Heart right ventricle (tissue), 16 donors: Measurements from ENCODE around the gene RNF44. TPM values are rescaled to one million over a fixed set of nuclear protein-coding genes. Genes with fewer than 3 reads are reported as not detected.

Experiments
- ATAC-seq, 8 donors: fragments of 200-7000 bp; cut with Tn5 transposase; one replicate each; pipeline ENCODE4 v1.9.1; 2020; ENCODE audit warnings: mild to moderate bottlenecking in 8 of 8, moderate library complexity in 8 of 8, moderate number of reproducible peaks in 1 of 8
- DNase-seq, 2 donors: peaks; one replicate each; pipeline ENCODE4 v3.0.0-alpha.2; 2020
- H3K27ac ChIP-seq, 10 donors: fragments of 200-600 bp; sonication (generic) in 2 of 10; one replicate each; pipeline versions ENCODE4 v1.5.0 to v1.8.0; 2020 to 2022; ENCODE audit warnings: mild to moderate bottlenecking in 3 of 10
- H3K27me3 ChIP-seq, 7 donors: fragments of 200-600 bp; one replicate each; pipeline ENCODE4 v1.8.0; 2021 to 2022; ENCODE audit warnings: mild to moderate bottlenecking in 2 of 7
- H3K36me3 ChIP-seq, 9 donors: fragments of 200-600 bp; sonication (generic) in 1 of 9; one replicate each; pipeline versions ENCODE4 v1.5.0 to v1.8.0; 2020 to 2022; ENCODE audit warnings: mild to moderate bottlenecking in 2 of 9
- H3K4me1 ChIP-seq, 9 donors: fragments of 200-600 bp; sonication (generic) in 1 of 9; one replicate each; pipeline versions ENCODE4 v1.5.0 to v1.8.0; 2020 to 2022; ENCODE audit warnings: mild to moderate bottlenecking in 4 of 9
- H3K4me3 ChIP-seq, 10 donors: fragments of 200-600 bp; sonication (generic) in 2 of 10; one replicate each; pipeline versions ENCODE4 v1.5.0 to v1.8.0; 2020 to 2022; ENCODE audit warnings: mild to moderate bottlenecking in 7 of 10, moderate library complexity in 2 of 10
- H3K9me3 ChIP-seq, 11 donors: fragments of 200-600 bp in 10 of 11; sonication (generic) in 2 of 11; one replicate each; pipeline versions ENCODE4 v1.5.0 to v1.8.0; 2013 to 2022; ENCODE audit warnings: mild to moderate bottlenecking in 2 of 11, control low read depth in 1 of 11, moderate library complexity in 1 of 11
- WGBS, 2 donors: extraction: QIAGEN DNeasy Blood & Tissue Kit; methylation state at CpG; one replicate each; pipeline ENCODE4 v1.1.7; 2013; ENCODE audit warnings: inconsistent platforms in 1 of 2; 5-methylcytosine and 5-hydroxymethylcytosine counted together
- intact Hi-C, 10 donors: fragments of 100-400 bp; cut with DNase I; formaldehyde crosslinking; loops; one replicate each; pipeline versions ENCODE4 v1.11.1 to v1.14.2; 2022
- polyA plus RNA-seq, 2 donors: library from polyadenylated mRNA; stranded (reverse); fragments of 200-250 nt; gene quantifications; one replicate each; pipeline ENCODE4 v1.2.3, GENCODE V29; 2013
- total RNA-seq, 10 donors: library from RNA; stranded (reverse); fragmentation: NEBNext Ultra II Directional in 3 of 10; extraction: Animal tissue kit (Norgen Biotek cat#: 25700) in 3 of 10; gene quantifications; one replicate each; pipeline versions ENCODE4 v1.2.1 to v1.2.4, GENCODE V29; 2021 to 2023
- TF ChIP-seq, protein P1 (sequence below), 9 donors: fragments of 200-600 bp; sonication (generic) in 2 of 9; IDR thresholded peaks; one replicate each; pipeline versions ENCODE4 v1.5.0 to v1.8.0; 2021 to 2022; ENCODE audit warnings: antibody characterized with exemption in 9 of 9, mild to moderate bottlenecking in 5 of 9, moderate library complexity in 1 of 9
- donor health status: Arrhythmogenic right ventricular cardiomyopathy.
- donor health status: ischemic (EF 13 %, LVEDD 7.1; RV severe dilation, severe dysfunction).
- donor health status: healthy with polysubstance abuse.
- donor health status: DM: no; HTN: yes; CAD: no.
- donor health status: DM: no; HTN: no; CAD: no.
- donor health status: ischemic (EF 25% LVEDD 6.9; RV normal size, moderate dysfunction).
- donor health status: ischemic (EF 25% LVEDD 5.7; RV mildly dilated, moderate dysfunction).
- donor health status: healthy.
- donor health status: DM: yes; HTN: yes; CAD: no.
- donor health status: Ischemic cardiomyopathy.
- donor health status: ischemic (EF 35%, LVEDD 5.7; RV mildly dilated, moderate dysfunction).
- donor health status: nonischemic (EF 11% LVEDD 7.7; RV severe dilation, severe dysfunction).
- donor health status: DM: yes; HTN: yes; CAD: no.
- donor health status: PGD.
- donor health status: ischemic (EF 29% LVEDD 5.4; RV normal size, mild dysfunction).
- donor health status: nonischemic (EF 23%, LVEDD 6.1; RV moderate dilation, normal function).

Gene RNF44
- total and polyA plus RNA-seq, 12 donors = 7.9 to 31.1 (median 21.5) TPM

DNA sequence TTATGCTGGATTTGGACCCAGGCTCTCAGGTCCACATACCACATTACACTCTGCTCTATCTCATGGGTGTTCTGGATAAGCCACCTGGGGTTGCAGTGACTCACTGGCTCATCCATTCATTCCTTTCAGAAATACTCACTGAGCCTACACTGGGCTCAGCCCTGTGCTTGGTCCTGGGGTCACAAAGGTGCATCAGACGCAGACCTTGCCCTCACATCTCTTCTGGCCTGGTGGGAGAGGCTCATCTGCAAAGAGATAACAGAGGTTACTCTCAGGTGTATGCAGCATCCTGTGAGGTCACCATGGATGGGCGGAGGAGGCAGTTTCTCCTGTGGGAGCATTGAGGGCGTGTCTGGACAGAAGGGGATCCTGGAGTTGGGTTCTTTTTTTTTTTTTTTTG is 24.1 kb upstream of the RNF44 start:
- Histone ChIP-seq H3K27me3 (peaks cover 0 to 23% (median 6%) of the 10 kb centered on the region in 7 donors), H3K4me3 (no peak overlapping the region), H3K27ac (no peak overlapping the region), H3K4me1 (peaks cover 0 to 3% (median 0%) of the 10 kb centered on the region in 9 donors), H3K36me3 (no peaks in the 10 kb centered on the region), H3K9me3 (no peaks in the 10 kb centered on the region)
- ATAC-seq (no peak), DNase-seq (no peak)
- WGBS, 2 donors = 81 to 89% methylated on average over 3 of the region's 3 CpGs
- intact Hi-C loops = no loop called here
- TF ChIP-seq, protein P1, sequence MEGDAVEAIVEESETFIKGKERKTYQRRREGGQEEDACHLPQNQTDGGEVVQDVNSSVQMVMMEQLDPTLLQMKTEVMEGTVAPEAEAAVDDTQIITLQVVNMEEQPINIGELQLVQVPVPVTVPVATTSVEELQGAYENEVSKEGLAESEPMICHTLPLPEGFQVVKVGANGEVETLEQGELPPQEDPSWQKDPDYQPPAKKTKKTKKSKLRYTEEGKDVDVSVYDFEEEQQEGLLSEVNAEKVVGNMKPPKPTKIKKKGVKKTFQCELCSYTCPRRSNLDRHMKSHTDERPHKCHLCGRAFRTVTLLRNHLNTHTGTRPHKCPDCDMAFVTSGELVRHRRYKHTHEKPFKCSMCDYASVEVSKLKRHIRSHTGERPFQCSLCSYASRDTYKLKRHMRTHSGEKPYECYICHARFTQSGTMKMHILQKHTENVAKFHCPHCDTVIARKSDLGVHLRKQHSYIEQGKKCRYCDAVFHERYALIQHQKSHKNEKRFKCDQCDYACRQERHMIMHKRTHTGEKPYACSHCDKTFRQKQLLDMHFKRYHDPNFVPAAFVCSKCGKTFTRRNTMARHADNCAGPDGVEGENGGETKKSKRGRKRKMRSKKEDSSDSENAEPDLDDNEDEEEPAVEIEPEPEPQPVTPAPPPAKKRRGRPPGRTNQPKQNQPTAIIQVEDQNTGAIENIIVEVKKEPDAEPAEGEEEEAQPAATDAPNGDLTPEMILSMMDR (IDR thresholded peaks at IDR 0.05) = no peak

DNA sequence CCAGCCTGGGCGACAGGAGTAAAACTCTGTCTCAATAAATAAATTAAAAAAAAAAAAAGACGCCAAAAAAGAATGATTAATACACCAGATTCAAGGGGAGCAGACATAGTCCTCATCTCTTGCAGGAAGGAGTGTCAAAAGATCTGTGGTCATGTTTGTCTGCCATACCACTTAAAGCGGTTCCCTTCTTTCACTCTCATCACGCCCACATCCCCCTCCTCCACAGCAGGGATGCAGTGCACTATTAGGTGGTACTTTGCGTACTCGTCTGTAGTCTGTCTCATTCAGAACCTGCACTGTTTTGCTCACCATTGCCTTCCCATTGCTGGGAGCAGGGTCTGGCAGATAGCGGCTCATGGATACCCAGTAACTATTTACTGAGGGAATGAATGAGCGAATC is 23.2 kb upstream of the RNF44 start:
- Histone ChIP-seq H3K27me3 (peaks cover 0 to 18% (median 6%) of the 10 kb centered on the region in 7 donors), H3K4me3 (no peak overlapping the region), H3K27ac (no peak overlapping the region), H3K9me3 (no peaks in the 10 kb centered on the region), H3K4me1 (peaks cover 0 to 3% (median 0%) of the 10 kb centered on the region in 9 donors), H3K36me3 (no peaks in the 10 kb centered on the region)
- TF ChIP-seq, protein P1 (IDR thresholded peaks at IDR 0.05) = no peak
- WGBS, 2 donors = 67 to 71% methylated on average over 8 of the region's 8 CpGs
- DNase-seq = no peak
- ATAC-seq = no peak
- intact Hi-C loops = no loop called here

DNA sequence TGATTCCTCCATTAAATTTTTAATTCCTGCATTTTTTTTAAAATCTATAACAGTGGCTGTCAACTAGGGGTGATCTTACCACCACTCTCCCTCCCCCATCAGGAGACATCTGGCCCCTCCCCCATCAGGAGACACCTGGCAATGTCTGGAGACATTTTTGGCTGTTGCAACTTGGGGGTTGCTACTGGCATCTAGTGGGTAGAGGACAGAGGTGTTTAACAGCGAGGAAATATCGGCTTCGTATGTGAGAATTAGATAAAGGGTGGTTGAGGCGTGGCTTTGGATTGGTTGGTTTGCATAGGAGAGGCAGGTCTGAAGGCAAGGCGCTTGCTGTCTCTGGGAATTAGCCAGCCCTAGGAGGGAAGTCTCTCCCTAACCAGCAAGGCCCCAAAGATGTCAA is 22.5 kb upstream of the RNF44 start:
- ATAC-seq = no peak
- WGBS, 2 donors = 37 to 45% methylated on average over 5 of the region's 5 CpGs

DNA sequence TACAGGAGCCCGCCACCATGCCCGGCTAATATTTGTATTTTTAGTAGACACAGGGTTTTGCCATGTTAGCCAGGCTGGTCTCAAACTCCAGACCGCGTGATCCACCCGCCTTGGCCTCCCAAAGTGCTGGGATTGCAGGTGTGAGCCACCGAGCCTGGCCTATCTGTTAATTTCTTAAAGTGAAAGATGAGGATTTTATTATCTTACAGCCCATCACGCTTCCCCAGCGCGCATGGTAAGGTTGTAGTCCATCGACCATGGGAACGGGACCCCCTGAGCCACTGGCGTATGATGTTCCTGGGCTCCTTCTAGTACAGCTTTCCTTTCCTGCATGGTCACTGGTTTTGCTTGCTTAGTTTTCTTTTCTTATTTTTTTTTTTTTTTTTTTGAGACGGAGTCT is 20.6 kb upstream of the RNF44 start:
- WGBS, 2 donors = 96% methylated on average over 12 to 13 of the region's 13 CpGs
- TF ChIP-seq, protein P1 (IDR thresholded peaks at IDR 0.05) = no peak
- DNase-seq = no peak
- H3K27me3 ChIP-seq = peaks cover 0 to 28% (median 17%) of the 10 kb centered on the region in 7 donors
- H3K27ac ChIP-seq = no peak overlapping the region
- ATAC-seq = no peak
- intact Hi-C loops = no loop called here
- H3K4me3 ChIP-seq = no peak overlapping the region
- H3K9me3 ChIP-seq = no peaks in the 10 kb centered on the region
- no peaks in the 10 kb centered on the region for H3K36me3 ChIP-seq
- peaks cover 0 to 11% (median 0%) of the 10 kb centered on the region in 9 donors for H3K4me1 ChIP-seq

More for the DNA sequence above, 22.5 kb upstream of the RNF44 start:
- H3K27ac ChIP-seq = no peak overlapping the region
- DNase-seq = no peak
- H3K36me3 ChIP-seq = no peaks in the 10 kb centered on the region
- TF ChIP-seq, protein P1 (IDR thresholded peaks at IDR 0.05) = no peak
- peaks cover 0 to 3% (median 0%) of the 10 kb centered on the region in 9 donors for H3K4me1 ChIP-seq
- no peak overlapping the region for H3K4me3 ChIP-seq
- intact Hi-C loops = no loop called here
- H3K9me3 ChIP-seq = no peaks in the 10 kb centered on the region
- peaks cover 0 to 19% (median 6%) of the 10 kb centered on the region in 7 donors for H3K27me3 ChIP-seq
